Testis (tissue), 3 donors: ENCODE results near the gene UBAC1. TPM values are rescaled to one million over a fixed set of nuclear protein-coding genes. Genes with fewer than 3 reads are reported as not detected.

ENCODE experiments used
- DNase-seq: peaks from one replicate; pipeline ENCODE4 v3.0.0-alpha.2; 2019
- H3K27ac ChIP-seq, 2 donors: fragments of 200-600 bp; sonication (generic); one replicate each; pipeline ENCODE4 v1.5.1; 2019
- H3K27me3 ChIP-seq: fragments of 200-600 bp; sonication (generic); one replicate; pipeline ENCODE4 v1.5.1; 2019
- H3K36me3 ChIP-seq: fragments of 200-600 bp; sonication (generic); one replicate; pipeline ENCODE4 v1.5.1; 2017; ENCODE audit warnings: low read depth; ENCODE audit errors: missing control alignments
- H3K4me1 ChIP-seq: fragments of 200-600 bp; sonication (generic); one replicate; pipeline ENCODE4 v1.5.1; 2019
- H3K4me3 ChIP-seq, 2 donors: fragments of 200-600 bp; sonication (generic); one replicate each; pipeline ENCODE4 v1.5.1; 2017 to 2019
- H3K9me3 ChIP-seq: fragments of 200-600 bp; sonication (generic); one replicate; pipeline ENCODE4 v1.5.1; 2017
- CTCF ChIP-seq, 3 experiments: fragments of 450-650 bp in 2 of 3; fragments of 200-600 bp in 1 of 3; sonication (generic) in 1 of 3; IDR thresholded peaks; one replicate each; pipeline ENCODE4 v1.5.1; 2016 to 2019; ENCODE audit warnings: antibody characterized with exemption in 3 of 3, mild to moderate bottlenecking in 2 of 3, moderate library complexity in 1 of 3
- POLR2A ChIP-seq: fragments of 450-650 bp; IDR thresholded peaks from one replicate; pipeline ENCODE4 v1.6.1; 2017; ENCODE audit warnings: antibody characterized with exemption, mild to moderate bottlenecking, moderate library complexity
- WGBS, 2 donors: methylation state at CpG; one replicate each; pipeline ENCODE4 v1.1.5; 2018; 5-methylcytosine and 5-hydroxymethylcytosine counted together
- intact Hi-C: fragments of 100-400 bp; cut with DNase I; formaldehyde crosslinking; loops from one replicate; pipeline ENCODE4 v1.15.1; 2023; ENCODE audit warnings: low total_unique reads
- polyA plus RNA-seq: library from polyadenylated mRNA; stranded (reverse); fragments of 350-450 nt; fragmentation: Illumina TruSeq; extraction: RNeasy Lipid Tissue Mini Kit (QIAGEN cat#74804); gene quantifications from one replicate; pipeline ENCODE4 v1.2.3, GENCODE V29; 2014; ENCODE audit warnings: low read depth, low replicate concordance; ENCODE audit not compliant: insufficient read depth
- total RNA-seq, 2 donors: library from RNA; depleted of rRNA; stranded (reverse); fragments of >200 nt; gene quantifications; one replicate each; pipeline ENCODE4 v1.2.3, GENCODE V29; 2016

UBAC1 gene
- total and polyA plus RNA-seq, 3 donors from 2014 or later: 82.2 to 99.5 (median 92.5) TPM

GRCh38 chr9:135971111-135971766 lies 10.1 kb upstream of the UBAC1 start:
- TF ChIP-seq CTCF (IDR thresholded peaks at IDR 0.05) (no peak), POLR2A (no peak)
- WGBS, 2 donors: 77 to 78% methylated on average over 16 to 18 of the region's 18 CpGs
- intact Hi-C loops: no loop called here

GRCh38 chr9:135970128-135970815 lies 9.1 kb upstream of the UBAC1 start:
- intact Hi-C loops: no loop called here
- Histone ChIP-seq H3K27ac (no peak overlapping the region), H3K27me3 (no peaks in the 10 kb centered on the region), H3K9me3 (no peaks in the 10 kb centered on the region), H3K36me3 (no peaks in the 10 kb centered on the region), H3K4me3 (no peak overlapping the region), H3K4me1 (peaks cover 7% of the 10 kb centered on the region)
- TF ChIP-seq POLR2A: no peak
- no peak for TF ChIP-seq CTCF (IDR thresholded peaks at IDR 0.05)
- 91 to 94% methylated on average over 9 of the region's 9 CpGs for WGBS, 2 donors
- DNase-seq: no peak

More at GRCh38 chr9:135971111-135971766, 10.1 kb upstream of the UBAC1 start:
- Histone ChIP-seq H3K4me3 (no peak overlapping the region), H3K27me3 (no peaks in the 10 kb centered on the region), H3K9me3 (no peaks in the 10 kb centered on the region), H3K4me1 (peaks cover 7% of the 10 kb centered on the region), H3K27ac (no peak overlapping the region), H3K36me3 (no peaks in the 10 kb centered on the region)
- DNase-seq: no peak

GRCh38 chr9:135969064-135969683 lies 8.0 kb upstream of the UBAC1 start:
- Histone ChIP-seq H3K4me3 (no peak overlapping the region), H3K9me3 (no peaks in the 10 kb centered on the region), H3K27ac (no peak overlapping the region), H3K36me3 (no peaks in the 10 kb centered on the region), H3K27me3 (no peaks in the 10 kb centered on the region), H3K4me1 (peaks cover 7% of the 10 kb centered on the region)
- intact Hi-C loops: loop anchor here (5.0 kb wide), 1 partner anchor 148 kb away; the partner anchor contains the start of gene TMEM250
- WGBS, 2 donors: 62 to 71% methylated on average over 11 to 12 of the region's 12 CpGs
- no peak for DNase-seq
- TF ChIP-seq CTCF (IDR thresholded peaks at IDR 0.05): no peak
- no peak for TF ChIP-seq POLR2A

- DNase-seq: peak; percentile 54
- Histone ChIP-seq H3K9me3 (no peaks in the 10 kb centered on the region), H3K4me3 (no peak overlapping the region), H3K36me3 (no peaks in the 10 kb centered on the region), H3K27me3 (no peaks in the 10 kb centered on the region), H3K27ac (no peak overlapping the region), H3K4me1 (peaks cover 7% of the 10 kb centered on the region)
- whole genome bisulfite sequencing, 2 donors: 35 to 57% methylated on average over 7 of the region's 7 CpGs
- TF ChIP-seq CTCF (IDR thresholded peaks at IDR 0.05) (no peak), POLR2A (no peak)
- intact Hi-C loops: loop anchor here (5.0 kb wide), 1 partner anchor 149 kb away; the partner anchor contains the start of gene TMEM250
Measured at GRCh38 chr9:135968601-135969000, 7.4 kb upstream of the UBAC1 start.
